HG02943 (cell line): ENCODE measurements around the gene ULBP3.
"Not testable (repeated sequence)": the region's sequence is repeated elsewhere in the genome, so short reads cannot be mapped to it uniquely, and the experiment has no call there.

Experiments used
- ATAC-seq: cut with Tn5 transposase; IDR thresholded peaks from one replicate; pipeline ENCODE4 v1.9.1; 2021; ENCODE audit warnings: mild to moderate bottlenecking, low read depth, moderate library complexity; ENCODE audit not compliant: unreplicated experiment

The ULBP3 gene

GRCh38 chr6:150018846-150019580, 49.9 kb downstream of the ULBP3 start:
- no peak for ATAC-seq

- not testable (repeated sequence) for ATAC-seq
Observed at GRCh38 chr6:150017186-150017521, 51.8 kb downstream of the ULBP3 start.

- peak; percentile 70 for ATAC-seq
Observed at GRCh38 chr6:150016324-150017185, 52.4 kb downstream of the ULBP3 start.

- ATAC-seq, result not testable (repeated sequence)
Observed at GRCh38 chr6:150015281-150016001, 53.5 kb downstream of the ULBP3 start.

GRCh38 chr6:150014623-150015280, 54.2 kb downstream of the ULBP3 start:
- not testable (repeated sequence) for ATAC-seq

- ATAC-seq, result not testable (repeated sequence)
Observed at GRCh38 chr6:150013785-150014622, 54.9 kb downstream of the ULBP3 start.

- not testable (repeated sequence) for ATAC-seq
Observed at GRCh38 chr6:150012846-150013784, 55.8 kb downstream of the ULBP3 start.
